GM19395 (cell line): Measurements from ENCODE around the gene CXCR3.
A peak's percentile ranks its signal among the peaks of the same experiment; 100 is the strongest.
"Not testable (repeated sequence)": the region's sequence is repeated elsewhere in the genome, so short reads cannot be mapped to it uniquely, and the experiment has no call there.

ENCODE experiments used
- ATAC-seq: cut with Tn5 transposase; IDR thresholded peaks from one replicate; pipeline ENCODE4 v1.9.1; 2021; ENCODE audit warnings: mild to moderate bottlenecking, moderate library complexity; ENCODE audit not compliant: unreplicated experiment

Gene CXCR3

DNA sequence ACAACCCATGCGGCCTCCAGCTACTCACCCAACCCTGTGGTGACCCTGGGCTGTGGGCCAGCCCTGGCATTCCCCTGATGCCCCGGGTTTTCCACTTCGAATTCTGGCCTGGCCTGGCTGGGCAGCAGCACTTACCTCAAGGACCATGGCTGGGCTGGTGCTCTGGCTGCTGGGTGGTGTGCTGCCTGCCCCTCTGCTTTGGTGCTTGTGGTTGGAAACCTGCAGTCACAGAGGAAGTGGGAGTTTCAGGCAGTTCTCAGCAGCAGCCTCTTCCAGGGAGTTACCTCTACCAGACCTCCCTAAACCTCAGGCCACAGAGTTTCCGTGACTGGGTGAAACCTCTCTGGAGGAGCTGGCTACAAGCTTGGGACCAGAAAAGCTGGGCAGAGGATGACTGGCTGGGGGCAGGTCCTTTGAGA is at the start of gene CXCR3:
Gene CXCR3 (minus strand): TSS at position 209 of the 419 bp plus-strand sequence. CDS start 62 bp downstream, at position 147.
- ATAC-seq = peak; percentile 61

DNA sequence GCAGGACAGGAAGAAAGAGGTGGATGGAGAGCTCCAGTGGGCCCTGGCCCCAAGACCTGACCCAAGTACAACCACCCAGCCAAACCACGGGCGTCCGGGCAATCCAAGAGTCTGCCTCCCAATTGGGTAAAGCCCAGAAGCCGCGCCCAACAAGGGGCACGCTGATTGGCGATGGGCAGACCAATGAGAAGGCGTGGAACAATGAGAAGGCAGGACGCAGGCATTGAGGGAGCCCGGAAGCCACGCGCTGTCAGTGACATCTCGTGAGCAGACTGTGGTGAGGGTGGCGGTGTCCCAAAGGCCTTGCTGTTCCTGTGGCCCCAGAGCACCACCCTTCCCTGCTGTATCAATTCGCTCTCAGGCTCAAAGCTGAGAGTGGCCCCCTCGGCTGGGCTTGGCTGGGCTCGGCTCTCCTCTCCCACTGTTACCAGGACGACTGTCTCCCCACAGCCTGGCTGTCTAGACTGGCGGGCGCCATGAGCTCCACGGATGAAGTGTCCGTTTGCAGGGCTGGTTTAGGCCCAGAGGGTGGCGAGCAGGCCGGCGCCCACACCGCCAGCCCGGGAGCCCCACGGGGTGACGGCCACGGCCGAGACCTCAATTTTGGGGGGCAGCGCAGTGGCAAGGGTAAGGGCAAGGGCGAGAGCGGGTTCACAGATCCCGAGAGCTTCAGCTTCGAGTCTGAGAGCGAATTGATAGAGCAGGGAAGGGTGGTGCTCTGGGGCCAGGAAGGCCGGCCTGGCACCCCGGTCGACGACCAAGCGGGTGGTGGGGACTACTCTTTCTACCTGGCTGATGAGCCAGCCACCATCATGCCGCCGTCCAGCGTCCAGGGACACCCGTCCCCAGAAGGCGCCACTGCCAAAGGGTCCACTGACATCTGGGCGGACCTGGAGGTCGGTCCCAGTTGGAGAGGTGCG is 49.3 kb upstream of the CXCR3 start, which contains the start of gene LOC101059915:
Gene LOC101059915 (plus strand): TSS at position 219 of the 920 bp plus-strand sequence.
- no peak for ATAC-seq

DNA sequence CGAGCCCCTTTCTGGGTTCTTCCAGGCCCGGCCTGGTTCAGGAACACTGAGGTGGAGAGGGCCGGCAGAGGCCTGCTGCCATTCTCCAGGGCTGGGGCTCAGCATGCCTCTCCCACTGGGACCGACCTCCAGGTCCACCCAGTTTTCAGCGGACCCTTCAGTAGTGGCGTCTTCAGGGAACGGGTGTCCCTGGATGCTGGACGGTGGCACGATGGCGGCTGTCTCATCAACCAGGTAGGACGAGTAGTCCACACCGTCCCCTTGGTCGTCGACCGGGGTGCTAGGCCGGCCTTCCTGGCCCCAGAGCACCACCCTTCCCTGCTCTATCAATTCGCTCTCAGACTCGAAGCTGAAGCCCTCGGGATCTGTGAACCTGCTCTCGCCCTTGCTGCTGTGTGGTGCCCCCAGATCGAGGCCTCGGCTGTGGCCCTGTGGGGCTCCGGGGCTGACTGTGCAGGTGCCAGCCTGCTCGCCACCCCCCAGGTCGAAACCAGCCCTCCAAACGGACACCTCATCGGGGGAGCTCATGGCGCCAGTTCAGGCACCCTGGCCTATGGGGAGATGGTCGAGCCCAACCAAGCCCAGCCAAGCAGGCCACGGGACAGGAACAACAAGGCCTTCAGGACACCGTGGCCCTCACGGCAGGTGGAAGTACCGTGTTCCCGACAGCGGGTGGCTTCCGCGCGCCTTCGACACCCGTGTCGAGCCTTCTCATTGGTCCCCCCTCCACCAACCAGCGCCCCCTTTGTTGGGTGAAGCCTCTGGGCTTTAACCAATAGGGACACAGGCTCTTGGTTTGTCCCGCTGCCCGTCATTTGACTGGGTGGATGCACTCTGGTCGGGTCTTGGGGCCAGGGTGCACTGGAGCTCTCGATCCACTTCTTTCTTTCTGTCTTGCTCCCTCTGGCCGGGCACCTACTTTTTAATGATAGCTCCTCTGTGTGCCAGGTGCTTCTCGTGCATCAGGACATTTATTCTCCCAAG is 48.2 kb upstream of the CXCR3 start:
- no peak for ATAC-seq

DNA sequence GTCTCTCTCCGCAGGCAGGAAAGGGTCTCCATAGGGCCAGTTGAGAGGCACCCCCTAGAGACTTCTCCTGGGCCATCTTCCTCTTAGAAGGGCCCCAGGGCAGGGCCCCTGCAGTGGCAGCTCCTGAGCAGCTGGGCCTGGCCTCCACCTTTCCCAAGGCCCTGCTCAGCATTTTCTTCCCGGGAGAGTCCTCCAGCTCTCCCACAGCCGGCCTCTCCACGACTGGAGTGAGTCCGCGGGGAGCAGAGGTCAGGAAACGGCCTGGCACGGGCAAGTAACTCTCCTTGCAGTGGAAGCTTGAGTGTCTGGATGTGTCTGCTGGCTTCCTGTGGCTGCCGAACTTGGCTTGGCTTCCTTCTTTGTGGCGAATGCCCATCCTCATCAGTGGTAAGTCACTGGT is 47.4 kb upstream of the CXCR3 start:
- ATAC-seq = no peak

DNA sequence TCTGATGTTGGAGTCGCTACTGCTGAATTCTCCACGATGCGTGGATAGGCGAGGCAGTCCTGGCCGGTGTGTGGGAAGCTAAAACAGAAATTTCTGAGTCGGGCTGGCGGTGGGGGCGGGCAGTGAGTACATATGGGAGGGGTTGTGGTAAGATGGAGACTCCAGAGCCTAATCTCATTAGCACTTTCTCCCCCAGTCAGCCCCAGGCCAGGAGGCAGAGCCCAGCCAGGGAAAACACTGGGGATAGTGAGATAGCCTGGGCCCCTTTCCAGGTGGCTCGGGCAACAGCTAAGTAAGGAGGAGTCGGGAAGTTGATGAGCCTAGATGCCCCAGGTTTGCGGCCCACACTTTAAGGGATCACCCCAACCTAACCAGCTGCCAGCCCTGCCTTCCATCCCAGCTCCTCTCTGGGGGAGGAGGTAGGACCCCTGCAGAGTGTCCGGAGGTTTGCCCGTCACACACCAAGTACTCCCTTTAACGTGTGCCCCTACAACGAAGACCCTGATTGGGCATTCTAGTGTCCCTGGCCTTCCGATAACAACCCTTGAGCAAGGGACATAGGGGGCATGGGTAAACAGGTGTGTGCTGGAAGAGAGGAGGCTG is 46.7 kb upstream of the CXCR3 start:
- no peak for ATAC-seq

DNA sequence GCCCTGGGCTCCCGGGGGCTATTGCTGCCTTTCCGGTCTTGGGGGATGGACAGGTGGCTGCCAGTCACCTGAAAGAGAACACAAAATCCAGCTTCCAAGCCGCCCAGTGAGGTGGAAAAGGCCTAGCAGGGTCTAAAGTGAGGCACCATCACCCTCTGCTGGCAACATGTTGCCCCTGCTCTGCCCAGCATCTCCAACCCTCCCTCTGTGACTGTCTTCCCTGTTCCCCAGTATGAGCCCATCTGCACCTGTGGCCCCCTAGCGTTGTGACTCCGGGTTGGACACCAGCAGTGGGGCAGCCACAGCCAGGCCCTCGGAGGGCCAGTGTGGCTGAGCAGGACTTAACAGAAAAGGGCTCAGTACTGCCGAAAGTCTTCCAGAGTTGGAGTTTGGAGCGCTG is 45.9 kb upstream of the CXCR3 start:
- not testable (repeated sequence) for ATAC-seq

DNA sequence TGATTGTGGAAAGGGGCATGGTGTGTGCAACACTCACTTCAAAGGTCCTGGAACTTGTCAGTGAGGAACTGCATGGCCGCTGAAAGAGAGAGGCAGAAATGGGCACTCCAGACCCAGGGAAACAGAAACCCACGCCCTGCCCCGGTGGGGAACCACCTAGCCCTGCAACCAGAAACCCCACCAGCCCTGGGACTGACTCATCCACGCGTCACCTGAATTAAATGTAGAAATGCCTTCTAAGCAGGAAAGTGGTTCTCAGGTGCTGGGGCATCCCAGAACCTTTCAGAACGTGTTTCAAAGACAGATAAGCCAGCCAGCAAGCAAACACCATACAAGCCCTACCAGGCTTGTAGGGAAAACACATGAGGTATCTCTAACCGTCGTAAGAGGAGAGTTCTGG is 44.9 kb upstream of the CXCR3 start:
- not testable (repeated sequence) for ATAC-seq

DNA sequence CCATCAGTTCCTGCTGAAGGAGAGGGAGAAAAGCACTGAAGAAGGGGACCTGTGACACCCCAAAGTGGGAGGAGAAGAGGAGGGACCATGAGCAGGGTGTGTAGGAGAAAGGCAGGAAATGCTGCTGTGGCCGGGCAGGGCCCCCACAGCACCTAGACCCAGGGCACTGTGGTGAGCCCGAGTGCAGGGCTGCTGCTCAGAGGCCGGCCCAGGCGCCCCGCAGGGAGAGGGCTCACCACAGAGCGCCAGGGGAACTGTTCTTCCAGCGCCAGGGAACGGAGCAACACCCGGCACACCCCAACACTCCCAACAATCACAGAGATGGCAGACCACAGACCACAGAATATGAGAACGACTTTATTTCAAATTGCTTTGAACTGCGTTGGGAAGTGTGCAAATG is 44.3 kb upstream of the CXCR3 start:
- ATAC-seq = not testable (repeated sequence)

DNA sequence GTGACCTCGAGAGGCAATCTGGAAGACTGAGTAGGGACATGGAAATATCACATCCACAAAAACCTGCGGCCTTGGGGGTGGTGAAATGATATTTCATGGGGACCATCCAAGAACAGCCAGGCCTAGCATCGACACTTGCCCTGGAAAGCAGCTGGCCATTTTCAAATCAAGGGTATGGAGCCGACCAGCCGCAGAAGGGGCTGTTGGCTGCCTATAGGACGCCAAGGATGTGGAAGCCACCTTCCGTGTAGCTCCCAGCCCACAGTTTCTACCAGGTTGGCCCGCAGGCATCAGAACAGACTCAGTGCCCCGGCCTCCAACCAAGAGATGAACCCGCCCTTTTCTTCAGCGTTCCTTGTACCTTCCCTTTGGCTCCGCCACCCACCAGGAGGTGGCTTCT is 43.6 kb upstream of the CXCR3 start:
- ATAC-seq = no peak

DNA sequence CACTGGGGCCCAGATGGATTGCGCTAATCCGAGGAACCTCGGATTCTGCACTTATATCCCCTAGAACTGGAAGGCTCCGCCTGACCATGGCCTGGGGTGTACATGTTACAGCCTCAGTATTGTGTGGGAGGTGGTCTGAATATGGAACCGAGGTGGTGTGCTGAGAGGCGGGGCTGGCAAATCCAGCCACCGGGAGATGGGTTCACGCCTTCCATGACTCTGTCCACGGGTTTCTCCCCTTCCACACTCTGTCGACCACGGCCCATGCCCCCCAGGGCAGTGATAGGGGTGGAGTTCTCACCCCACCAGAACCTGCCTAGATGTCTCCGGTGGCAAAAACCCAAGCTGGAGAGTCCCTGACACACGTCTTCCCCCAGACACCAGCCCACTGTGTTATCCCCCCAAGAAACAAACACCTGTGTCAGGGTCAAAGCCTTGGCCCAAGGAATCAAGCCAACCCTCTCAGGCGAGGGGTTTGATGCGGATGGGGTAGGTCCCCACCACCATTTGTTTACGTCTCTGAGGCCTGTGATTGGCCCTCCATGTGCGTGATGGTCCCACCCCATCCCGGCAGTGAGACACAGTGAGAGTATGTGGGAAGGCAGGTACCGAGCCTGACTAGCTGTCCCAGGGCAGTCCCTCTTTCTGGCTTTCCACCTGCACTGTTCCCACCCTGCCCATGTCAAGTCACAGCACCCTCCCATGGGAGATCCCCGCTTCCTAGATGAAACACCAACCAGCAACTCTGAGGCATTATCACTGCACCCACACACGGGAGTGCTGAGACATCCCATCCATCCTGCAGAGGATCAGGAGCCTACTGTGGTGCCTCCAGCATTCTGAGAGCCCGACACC is 42.5 kb upstream of the CXCR3 start:
- ATAC-seq = no peak

DNA sequence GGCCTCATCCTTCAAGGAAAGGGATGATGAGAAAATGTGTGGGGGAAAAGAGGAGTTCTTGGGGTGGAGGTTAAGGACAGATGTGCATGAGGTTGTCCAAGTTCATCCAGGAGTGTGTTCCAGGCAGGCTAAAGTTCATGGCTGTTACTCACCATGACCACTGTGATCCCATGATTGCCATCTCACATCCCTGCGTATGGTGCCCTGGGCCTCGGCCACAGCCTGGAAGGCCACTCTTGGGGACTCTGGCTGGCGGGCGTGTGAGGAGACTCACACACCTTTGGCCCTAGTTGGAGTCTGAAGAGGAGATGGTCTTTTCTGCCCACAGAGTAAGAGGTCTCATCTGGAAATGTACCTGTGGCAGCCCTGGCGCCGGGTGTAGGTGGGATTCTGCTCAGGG is 41.6 kb upstream of the CXCR3 start:
- ATAC-seq = no peak

DNA sequence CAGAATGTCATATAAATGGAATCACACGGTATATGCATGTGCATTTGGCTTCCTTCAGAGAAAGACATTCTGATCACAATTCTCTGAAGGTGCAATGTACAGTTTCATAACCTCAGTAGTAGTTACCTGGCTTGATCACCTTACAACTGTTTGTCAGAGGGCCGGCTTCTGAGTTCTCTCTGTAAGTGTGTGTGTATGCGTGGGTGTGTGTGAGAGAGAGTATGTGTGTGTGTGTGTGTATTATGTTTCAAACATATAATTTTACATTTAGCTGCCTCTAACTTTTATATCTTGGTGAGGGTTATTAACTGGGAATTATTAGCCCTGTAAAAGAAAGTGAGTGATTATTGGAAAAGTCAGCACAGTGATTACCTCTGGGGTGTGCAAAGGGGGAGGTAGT is 41.0 kb upstream of the CXCR3 start:
- ATAC-seq = no peak

DNA sequence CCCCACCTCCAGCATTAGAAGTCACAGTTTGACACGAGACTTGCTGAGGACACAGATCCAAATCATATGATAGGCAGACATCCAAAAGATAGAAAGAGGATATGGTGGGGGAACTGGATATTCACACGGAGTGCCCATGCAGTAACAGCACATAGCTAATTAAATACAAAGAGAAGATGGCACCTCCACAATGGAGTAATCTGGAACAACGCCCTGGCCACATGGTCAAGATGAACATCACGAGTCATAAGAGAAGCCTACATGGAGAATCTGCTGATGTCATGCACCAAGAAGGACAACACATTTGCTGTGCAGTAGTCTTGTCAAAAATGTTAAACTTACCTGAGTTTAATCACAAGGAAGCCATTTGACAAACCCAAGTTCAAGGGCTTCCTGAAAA is 39.0 kb upstream of the CXCR3 start:
- ATAC-seq = no peak

DNA sequence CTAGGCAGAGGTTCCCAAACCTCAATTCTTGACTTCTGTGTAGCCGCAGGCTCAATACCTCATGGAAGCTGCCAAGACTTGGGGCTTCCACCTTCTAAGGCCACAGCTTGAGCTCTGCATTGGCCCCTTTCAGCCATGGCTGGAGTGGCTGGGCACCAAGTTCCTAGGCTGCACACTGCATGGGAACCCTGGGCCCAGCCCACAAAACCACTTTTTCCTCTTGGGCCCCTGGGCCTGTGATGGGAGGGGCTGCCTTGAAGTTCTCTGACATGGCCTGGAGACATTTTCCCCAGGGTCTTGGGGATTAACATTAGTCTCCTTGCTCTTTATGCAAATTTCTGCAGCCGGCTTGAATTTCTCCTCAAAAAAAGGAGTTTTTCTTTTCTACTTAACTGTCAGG is 35.0 kb upstream of the CXCR3 start:
- no peak for ATAC-seq

DNA sequence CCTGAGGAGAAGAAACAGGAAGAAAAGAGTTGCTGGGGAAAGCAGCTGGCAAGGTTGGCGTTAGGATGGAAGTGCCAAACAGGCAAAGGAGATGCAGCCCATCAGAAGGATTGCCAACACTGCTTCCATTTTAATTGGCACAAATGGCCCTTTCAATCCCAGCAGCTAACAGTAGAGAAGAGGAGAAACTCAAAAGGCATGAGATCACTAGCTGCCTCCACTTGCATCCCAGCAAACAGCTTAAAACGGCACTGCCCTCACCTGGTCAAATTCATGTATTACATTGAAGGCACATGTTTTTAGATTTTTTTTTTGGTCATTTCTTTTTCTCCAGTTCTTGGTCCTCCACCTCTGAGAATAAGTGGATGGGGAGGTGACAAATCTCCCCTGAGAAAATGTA is 34.1 kb upstream of the CXCR3 start:
- no peak for ATAC-seq

DNA sequence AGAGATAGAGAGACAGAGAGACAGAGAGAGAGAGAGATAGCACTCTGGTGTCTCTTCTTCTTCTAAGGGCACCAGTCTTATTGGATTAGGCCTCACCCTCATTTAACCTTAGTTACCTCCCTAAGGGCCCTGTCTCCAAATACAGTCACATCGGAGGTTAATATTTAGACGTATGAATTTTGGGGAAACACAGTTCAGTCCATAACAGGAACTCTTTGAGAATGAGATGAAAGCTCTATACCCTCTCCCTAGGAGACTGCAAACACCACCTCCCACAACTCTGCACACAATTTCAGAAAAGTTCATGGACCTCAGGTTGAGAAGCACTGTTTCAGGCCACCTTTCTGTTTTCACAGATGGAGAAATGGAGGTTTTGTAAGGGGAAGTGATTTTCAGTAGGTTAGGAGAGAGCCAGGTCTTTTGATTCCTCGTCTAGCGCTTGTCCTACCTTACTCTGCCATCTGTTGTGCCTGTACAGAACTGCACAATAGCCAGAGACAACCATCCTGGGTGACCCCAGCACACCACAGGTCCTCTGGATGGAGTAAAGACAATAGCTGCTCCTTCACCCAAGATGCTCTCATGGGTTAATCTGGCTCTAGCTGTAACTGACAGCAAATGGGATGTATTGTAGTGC is 32.1 kb upstream of the CXCR3 start:
- ATAC-seq = peak; percentile 85

DNA sequence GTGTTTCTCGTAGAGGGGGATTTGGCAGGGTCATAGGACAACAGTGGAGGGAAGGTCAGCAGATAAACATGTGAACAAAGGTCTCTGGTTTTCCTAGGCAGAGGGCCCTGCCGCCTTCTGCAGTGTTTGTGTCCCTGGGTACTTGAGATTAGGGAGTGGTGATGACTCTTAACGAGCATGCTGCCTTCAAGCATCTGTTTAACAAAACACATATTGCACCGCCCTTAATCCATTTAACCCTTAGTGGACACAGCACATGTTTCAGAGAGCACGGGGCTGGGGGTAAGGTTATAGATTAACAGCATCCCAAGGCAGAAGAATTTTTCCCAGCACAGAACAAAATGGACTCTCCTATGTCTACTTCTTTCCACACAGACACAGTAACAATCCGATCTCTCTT is 26.1 kb upstream of the CXCR3 start:
- not testable (repeated sequence) for ATAC-seq

DNA sequence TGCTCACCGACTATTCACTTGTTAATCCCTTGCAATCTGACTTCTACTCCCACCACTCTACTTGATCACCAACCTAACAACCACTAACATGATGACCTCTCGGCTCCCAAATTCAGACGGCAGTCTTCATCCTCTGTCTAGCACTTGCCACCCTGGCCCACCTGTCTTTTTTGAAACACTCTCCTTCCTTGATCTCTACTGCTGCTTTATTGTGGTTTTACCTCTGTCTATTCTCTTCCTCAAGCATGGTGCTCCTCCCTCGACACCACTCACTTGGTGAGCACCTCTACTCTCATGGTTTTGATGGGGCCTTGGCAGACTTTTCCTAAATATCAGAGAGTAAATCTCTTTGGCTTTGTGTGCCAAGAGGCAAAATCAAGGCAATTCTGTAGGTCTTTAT is 21.7 kb upstream of the CXCR3 start:
- ATAC-seq = no peak

DNA sequence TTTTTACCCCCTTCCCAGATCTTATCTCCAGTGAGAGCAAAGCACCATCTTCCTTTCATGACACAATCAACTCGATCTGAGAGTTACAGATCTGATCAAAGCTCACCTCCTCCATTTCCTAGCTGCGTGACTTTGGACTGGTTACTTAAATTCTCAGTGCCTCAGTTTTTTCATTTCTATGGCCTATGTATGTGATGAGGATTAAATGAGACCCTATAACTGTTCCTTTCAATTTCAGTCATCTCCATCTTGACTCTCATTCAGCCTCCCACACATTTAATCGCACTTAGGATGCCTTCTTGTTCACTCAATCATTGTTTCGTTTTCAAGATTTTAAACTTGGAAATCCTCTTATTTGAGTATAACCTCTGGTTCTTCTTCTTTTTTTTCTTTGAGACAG is 20.1 kb upstream of the CXCR3 start:
- ATAC-seq = no peak

DNA sequence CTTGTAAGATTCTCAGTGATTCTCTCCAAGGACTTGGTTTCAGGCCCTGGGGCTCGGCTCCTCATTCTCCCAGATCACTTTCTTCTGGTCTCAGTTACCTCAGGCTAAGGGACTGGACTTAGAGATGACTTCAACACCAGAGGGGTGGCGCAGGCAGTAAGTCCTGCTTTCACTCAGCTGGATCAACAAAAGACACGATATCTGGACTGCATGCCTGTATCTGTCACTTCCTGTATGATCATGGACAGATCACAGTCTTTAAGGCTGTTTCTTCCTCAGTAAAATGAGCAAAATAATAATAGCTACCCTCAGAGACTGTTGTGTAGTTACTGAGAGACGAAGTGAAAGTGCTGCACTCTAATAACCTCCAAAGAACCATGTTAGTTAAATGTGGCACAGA is 19.5 kb upstream of the CXCR3 start:
- no peak for ATAC-seq
